ENCODE data around the gene PLA2G6. TPM values are rescaled to one million over a fixed set of nuclear protein-coding genes. Genes with fewer than 3 reads are reported as not detected.

Gene PLA2G6
- total RNA-seq, 1 experiment from 2014 or later, result 24.1 TPM

- H2AFZ ChIP-seq (ENCODE audit: low read length), result no peak overlapping the region
- Mint-ChIP-seq H3K36me3 (ENCODE audit: insufficient read depth in 1 of 3, low read depth in 3 of 3) (peaks cover 2 to 39% (median 38%) of the 10 kb centered on the region in 3 experiments), H3K27me3 (ENCODE audit: low read depth) (no peaks in the 10 kb centered on the region), H3K4me1 (peaks cover 9 to 14% of the 10 kb centered on the region in 2 experiments), H3K27ac (no peak overlapping the region), H3K9me3 (no peaks in the 10 kb centered on the region), H3K4me3 (no peak overlapping the region)
- no CpG with 5 or more reads among the region's 12 CpGs for WGBS (ENCODE audit: extremely low coverage, insufficient read length, low lambda C conversion rate)
- H3K18ac ChIP-seq (ENCODE audit: insufficient read length, low read depth, low read length), result no peak overlapping the region
- no peak overlapping the region for H4K5ac ChIP-seq (ENCODE audit: insufficient read length, low read depth, low read length)
- no peak overlapping the region for H3K56ac ChIP-seq (ENCODE audit: insufficient read length, low read depth, low read length)
- no peaks in the 10 kb centered on the region for H3K27me3 ChIP-seq (ENCODE audit: insufficient read depth, low read length)
- H2AK5ac ChIP-seq (ENCODE audit: insufficient read length, low read length), result no peak overlapping the region
- H2BK20ac ChIP-seq (ENCODE audit: low read depth, low read length, poor library complexity, severe bottlenecking), result no peak overlapping the region
- no peak overlapping the region for H3K4ac ChIP-seq (ENCODE audit: low read depth, low read length)
- no peak overlapping the region for H3K23ac ChIP-seq (ENCODE audit: insufficient read length, low read depth, low read length)
- no peaks in the 10 kb centered on the region for H3K79me2 ChIP-seq (ENCODE audit: insufficient read depth, low read length)
- H3K79me1 ChIP-seq (ENCODE audit: insufficient read depth, low read depth, low read length, poor library complexity, severe bottlenecking), result no peaks in the 10 kb centered on the region
- TF ChIP-seq, protein P1, sequence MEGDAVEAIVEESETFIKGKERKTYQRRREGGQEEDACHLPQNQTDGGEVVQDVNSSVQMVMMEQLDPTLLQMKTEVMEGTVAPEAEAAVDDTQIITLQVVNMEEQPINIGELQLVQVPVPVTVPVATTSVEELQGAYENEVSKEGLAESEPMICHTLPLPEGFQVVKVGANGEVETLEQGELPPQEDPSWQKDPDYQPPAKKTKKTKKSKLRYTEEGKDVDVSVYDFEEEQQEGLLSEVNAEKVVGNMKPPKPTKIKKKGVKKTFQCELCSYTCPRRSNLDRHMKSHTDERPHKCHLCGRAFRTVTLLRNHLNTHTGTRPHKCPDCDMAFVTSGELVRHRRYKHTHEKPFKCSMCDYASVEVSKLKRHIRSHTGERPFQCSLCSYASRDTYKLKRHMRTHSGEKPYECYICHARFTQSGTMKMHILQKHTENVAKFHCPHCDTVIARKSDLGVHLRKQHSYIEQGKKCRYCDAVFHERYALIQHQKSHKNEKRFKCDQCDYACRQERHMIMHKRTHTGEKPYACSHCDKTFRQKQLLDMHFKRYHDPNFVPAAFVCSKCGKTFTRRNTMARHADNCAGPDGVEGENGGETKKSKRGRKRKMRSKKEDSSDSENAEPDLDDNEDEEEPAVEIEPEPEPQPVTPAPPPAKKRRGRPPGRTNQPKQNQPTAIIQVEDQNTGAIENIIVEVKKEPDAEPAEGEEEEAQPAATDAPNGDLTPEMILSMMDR (conservative IDR thresholded peaks at IDR 0.05), result no peak
- no peaks in the 10 kb centered on the region for H3K23me2 ChIP-seq (ENCODE audit: insufficient read length, low read depth, low read length, poor library complexity, severe bottlenecking)
- H3K4me1 ChIP-seq (ENCODE audit: insufficient read depth, low read length), result peaks cover under 1% of the 10 kb centered on the region; the same call in 1 of the 2 replicates
- no peak overlapping the region for H4K8ac ChIP-seq (replicated peaks; ENCODE audit: insufficient read length, low read depth, low read length)
- no peak for DNase-seq
- H2BK120ac ChIP-seq (ENCODE audit: low read depth, low read length, poor library complexity, severe bottlenecking), result no peak overlapping the region
- no peak overlapping the region for H3K14ac ChIP-seq (ENCODE audit: insufficient read depth, low read length)
- no peak overlapping the region for H3K27ac ChIP-seq (ENCODE audit: insufficient read length, low read depth, low read length)
- H3T11ph ChIP-seq (ENCODE audit: low read length), result no peak overlapping the region
- no peak overlapping the region for H2BK12ac ChIP-seq (ENCODE audit: insufficient read length, low read depth, low read length)
- no peak overlapping the region for H3K9ac ChIP-seq (ENCODE audit: extremely low read depth, insufficient read length, low read length)
- no peak overlapping the region for H3K4me2 ChIP-seq (ENCODE audit: insufficient read depth, insufficient read length, low read length)
- no peak overlapping the region for H4K91ac ChIP-seq (ENCODE audit: insufficient read length, low read depth, low read length)
- H4K20me1 ChIP-seq (ENCODE audit: control insufficient read depth, insufficient read depth, insufficient read length), result no peaks in the 10 kb centered on the region
- H2BK15ac ChIP-seq (ENCODE audit: low read depth, low read length), result no peak overlapping the region
- no peak overlapping the region for H2BK5ac ChIP-seq (ENCODE audit: insufficient read length, low read length)
- H3K9me3 ChIP-seq (ENCODE audit: control insufficient read depth, low read depth, low read length), result no peaks in the 10 kb centered on the region
Measured at GRCh38 chr22:38223289-38223960, 41.8 kb upstream of the PLA2G6 start.

All from H9 (cell line).